Sigmoid colon (tissue), 4 donors: Measurements from ENCODE around the gene FBXO42.

ENCODE experiments used
- EP300 ChIP-seq, 4 donors: sonication (generic); formaldehyde crosslinking; IDR thresholded peaks; one replicate each; pipeline ENCODE4 v1.6.1; 2017; ENCODE audit warnings: antibody characterized with exemption in 4 of 4
- POLR2A ChIP-seq, 2 donors: fragments of 450-650 bp; IDR thresholded peaks; one replicate each; pipeline ENCODE4 v1.6.1; 2016; ENCODE audit warnings: antibody characterized with exemption in 2 of 2, mild to moderate bottlenecking in 2 of 2, moderate library complexity in 2 of 2
- POLR2AphosphoS5 ChIP-seq, 4 donors: sonication (generic); formaldehyde crosslinking; IDR thresholded peaks; one replicate each; pipeline ENCODE4 v1.6.1; 2017; ENCODE audit warnings: antibody characterized with exemption in 4 of 4
- TF ChIP-seq, protein P1 (sequence below), 4 experiments: fragments of 450-650 bp in 3 of 4; fragments of 200-600 bp in 1 of 4; IDR thresholded peaks; one replicate each; pipeline ENCODE4 v1.5.1; 2016 to 2019; ENCODE audit warnings: antibody characterized with exemption in 4 of 4, mild to moderate bottlenecking in 3 of 4, moderate library complexity in 2 of 4

DNA sequence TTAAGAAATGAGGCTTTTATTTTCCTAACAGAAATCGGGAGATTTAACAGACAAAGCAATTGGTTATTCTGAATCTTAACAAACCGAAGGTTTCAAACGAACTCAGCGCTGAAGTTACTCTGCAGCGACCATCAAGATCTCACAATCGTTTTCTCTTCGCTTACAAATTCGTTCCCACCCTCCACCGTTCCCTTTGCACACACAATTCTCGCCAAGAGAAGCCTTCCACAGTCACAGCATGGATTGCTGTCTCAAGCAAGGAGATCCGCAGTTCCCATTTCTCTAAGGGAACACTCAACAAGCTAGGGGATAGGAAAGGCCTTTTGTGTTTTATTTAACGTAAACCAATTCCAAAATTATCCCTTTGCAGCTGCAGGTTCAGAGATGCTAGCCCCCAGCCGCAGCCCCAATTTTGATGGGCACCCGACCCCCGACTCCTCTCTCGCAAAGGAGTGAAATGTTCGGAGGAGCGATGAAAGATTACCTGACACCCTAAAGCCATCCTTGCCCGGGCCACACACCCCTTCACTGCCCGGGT lies 755 bp downstream of the FBXO42 start:
- TF ChIP-seq, protein P1, sequence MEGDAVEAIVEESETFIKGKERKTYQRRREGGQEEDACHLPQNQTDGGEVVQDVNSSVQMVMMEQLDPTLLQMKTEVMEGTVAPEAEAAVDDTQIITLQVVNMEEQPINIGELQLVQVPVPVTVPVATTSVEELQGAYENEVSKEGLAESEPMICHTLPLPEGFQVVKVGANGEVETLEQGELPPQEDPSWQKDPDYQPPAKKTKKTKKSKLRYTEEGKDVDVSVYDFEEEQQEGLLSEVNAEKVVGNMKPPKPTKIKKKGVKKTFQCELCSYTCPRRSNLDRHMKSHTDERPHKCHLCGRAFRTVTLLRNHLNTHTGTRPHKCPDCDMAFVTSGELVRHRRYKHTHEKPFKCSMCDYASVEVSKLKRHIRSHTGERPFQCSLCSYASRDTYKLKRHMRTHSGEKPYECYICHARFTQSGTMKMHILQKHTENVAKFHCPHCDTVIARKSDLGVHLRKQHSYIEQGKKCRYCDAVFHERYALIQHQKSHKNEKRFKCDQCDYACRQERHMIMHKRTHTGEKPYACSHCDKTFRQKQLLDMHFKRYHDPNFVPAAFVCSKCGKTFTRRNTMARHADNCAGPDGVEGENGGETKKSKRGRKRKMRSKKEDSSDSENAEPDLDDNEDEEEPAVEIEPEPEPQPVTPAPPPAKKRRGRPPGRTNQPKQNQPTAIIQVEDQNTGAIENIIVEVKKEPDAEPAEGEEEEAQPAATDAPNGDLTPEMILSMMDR (IDR thresholded peaks at IDR 0.05), result no peak
- TF ChIP-seq POLR2AphosphoS5 (IDR thresholded peaks at IDR 0.05) (no peak), EP300 (IDR thresholded peaks at IDR 0.05) (no peak), POLR2A (IDR thresholded peaks at IDR 0.05) (no peak)
